Measurements from ENCODE around the gene INTS7. TPM values are rescaled to one million over a fixed set of nuclear protein-coding genes. Genes with fewer than 3 reads are reported as not detected.
A peak's percentile ranks its signal among the peaks of the same experiment; 100 is the strongest.

INTS7 gene
- total and polyA plus RNA-seq, 2 of the 4 experiments (the other 2 are of a cell fraction), result 8.3 to 24.9 TPM

GRCh38 chr1:212012034-212012740 lies 23.2 kb downstream of the INTS7 start:
- Histone ChIP-seq H3K9ac (ENCODE audit: low read depth, low read length) (no peak overlapping the region), H3K4me3 (ENCODE audit: insufficient read depth, low read depth, low read length) (no peak overlapping the region), H3K79me1 (ENCODE audit: low read depth in 1 of 2, low read length in 2 of 2) (peaks cover under 1 to 5% of the 10 kb centered on the region in 2 experiments; a peak in 2 of 4 replicates), H4K5ac (ENCODE audit: low read depth, low read length) (no peak overlapping the region), H2BK5ac (ENCODE audit: low read depth, low read length, poor library complexity, severe bottlenecking) (no peak overlapping the region), H3K23ac (ENCODE audit: low read depth, low read length) (no peak overlapping the region), H2BK15ac (ENCODE audit: low read depth, low read length) (no peak overlapping the region), H3K56ac (ENCODE audit: extremely low read depth, insufficient read depth, low read length) (no peak overlapping the region), H2AFZ (replicated peaks; ENCODE audit: low read length, poor library complexity) (peak overlapping the region; percentile 68), H3K9me1 (ENCODE audit: insufficient read depth, low read length) (peaks cover 3% of the 10 kb centered on the region; the same call in 1 of the 2 replicates), H2AK9ac (replicated peaks; ENCODE audit: low read depth, low read length, poor library complexity) (no peak overlapping the region), H2BK120ac (ENCODE audit: low read depth, low read length) (no peak overlapping the region), H3K27me3 (ENCODE audit: control insufficient read depth, insufficient read depth, low read length) (no peaks in the 10 kb centered on the region), H4K91ac (ENCODE audit: insufficient read depth, low read depth, low read length) (no peak overlapping the region), H2AK5ac (ENCODE audit: low read depth, low read length) (no peak overlapping the region), H3K9me3 (ENCODE audit: control insufficient read depth, insufficient read depth, low read length) (no peaks in the 10 kb centered on the region), H3K27ac (ENCODE audit: insufficient read depth, low read length) (no peak overlapping the region), H4K8ac (ENCODE audit: low read depth in 2 of 2, low read length in 2 of 2) (no peak overlapping the region), H2BK20ac (ENCODE audit: low read depth, low read length) (no peak overlapping the region), H3K36me3 (ENCODE audit: control insufficient read depth, insufficient read depth, low read length) (peaks cover 2% of the 10 kb centered on the region; the same call in 1 of the 2 replicates), H3K4me1 (ENCODE audit: control insufficient read depth, insufficient read depth, low read length) (peaks cover 1% of the 10 kb centered on the region; the same call in 1 of the 2 replicates), H3K18ac (ENCODE audit: low read depth, low read length) (no peak overlapping the region), H3K4me2 (ENCODE audit: low read depth, low read length) (no peak overlapping the region), H3K14ac (replicated peaks; ENCODE audit: low read depth, low read length) (no peak overlapping the region), H3K4ac (ENCODE audit: low read depth, low read length) (no peak overlapping the region), H4K20me1 (ENCODE audit: insufficient read depth, low read length) (no peaks in the 10 kb centered on the region)
- ChIA-PET POLR2A (ENCODE audit: unreplicated experiment) (interaction anchor here (0.6 kb wide), 1 partner anchor 17 kb away, joined by 3 read pairs; no protein-coding TSS in a partner anchor), CTCF (interaction anchor here (2.1 kb wide), 1 partner anchor 23 kb away, joined by 13 read pairs; the partner anchor contains the start of genes DTL and INTS7)
- ATAC-seq (ENCODE audit: low read depth) (peak; percentile 98), DNase-seq (peak; percentile 65)
- dilution Hi-C loops (cut with HindIII; ENCODE audit: low sequenced_read_pairs, unreplicated experiment), result no loop called here
- in situ Hi-C loops (cut with MboI; ENCODE audit: low sequenced_read_pairs), result no loop called here
- intact Hi-C loops (cut with micrococcal nuclease), result loop anchor here (2.0 to 5.0 kb wide), 3 partner anchors 23 to 331 kb away; partner anchors contain the start of genes DTL and INTS7
- TF ChIP-seq RAD21 (IDR thresholded peaks at IDR 0.05; ENCODE audit: low read length) (peak; percentile 80), SMC3 (IDR thresholded peaks at IDR 0.05; ENCODE audit: low read depth, low read length) (peak; percentile 79), RFX5 (IDR thresholded peaks at IDR 0.05; ENCODE audit: low read depth, low read length) (no peak), POLR2A (IDR thresholded peaks at IDR 0.05; ENCODE audit: low read depth, low read length) (no peak), MAZ (IDR thresholded peaks at IDR 0.05; ENCODE audit: borderline replicate concordance, low read depth, low read length) (peak; percentile 28; the same call in 1 of the 2 replicates), CTCF (conservative IDR thresholded peaks at IDR 0.05; ENCODE audit: low read depth, low read length) (peak; percentile 89), CEBPB (IDR thresholded peaks at IDR 0.05; ENCODE audit: low read depth, low read length) (0 out of 2 replicates have a peak, but pooled peaks have one; percentile 41), RCOR1 (IDR thresholded peaks at IDR 0.05; ENCODE audit: insufficient replicate concordance, low read length) (no peak)
- 20% methylated on average over 1 of the region's 7 CpGs; no CpG with 5 or more reads in 1 of the 2 experiments for WGBS, 2 experiments (ENCODE audit: extremely low coverage in 2 of 2, insufficient read length in 1 of 2)
- BruUV-seq (replicated peaks), result no TSS peak

Data from IMR-90 (cell line).